Measurements from ENCODE around the gene KCNH8. TPM values are rescaled to one million over a fixed set of nuclear protein-coding genes. Genes with fewer than 3 reads are reported as not detected.

KCNH8 gene
- total RNA-seq, 1 experiment from 2014 or later = 3.7 TPM

GRCh38 chr3:19273091-19273490 is 124.8 kb downstream of the KCNH8 start:
- Mint-ChIP-seq H3K36me3 (ENCODE audit: insufficient read depth in 1 of 3, low read depth in 3 of 3) (no peaks in the 10 kb centered on the region), H3K27me3 (ENCODE audit: low read depth) (no peaks in the 10 kb centered on the region), H3K4me1 (peaks cover 31 to 42% of the 10 kb centered on the region in 2 experiments), H3K27ac (no peak overlapping the region), H3K4me3 (no peak overlapping the region), H3K9me3 (no peaks in the 10 kb centered on the region)
- Histone ChIP-seq H3K14ac (ENCODE audit: insufficient read depth, low read length) (no peak overlapping the region), H2AK5ac (ENCODE audit: insufficient read length, low read length) (no peak overlapping the region), H3K18ac (ENCODE audit: insufficient read length, low read depth, low read length) (no peak overlapping the region), H4K20me1 (ENCODE audit: control insufficient read depth, insufficient read depth, insufficient read length) (no peaks in the 10 kb centered on the region), H3K9ac (ENCODE audit: extremely low read depth, insufficient read length, low read length) (no peak overlapping the region), H2BK20ac (ENCODE audit: low read depth, low read length, poor library complexity, severe bottlenecking) (no peak overlapping the region), H4K91ac (ENCODE audit: insufficient read length, low read depth, low read length) (no peak overlapping the region), H3K4me2 (ENCODE audit: insufficient read depth, insufficient read length, low read length) (no peak overlapping the region), H4K8ac (replicated peaks; ENCODE audit: insufficient read length, low read depth, low read length) (no peak overlapping the region), H3K9me3 (ENCODE audit: control insufficient read depth, low read depth, low read length) (no peaks in the 10 kb centered on the region), H3K27ac (ENCODE audit: insufficient read length, low read depth, low read length) (no peak overlapping the region), H3T11ph (ENCODE audit: low read length) (no peak overlapping the region), H3K4me1 (ENCODE audit: insufficient read depth, low read length) (peaks cover 4% of the 10 kb centered on the region; the same call in 1 of the 2 replicates), H2AFZ (ENCODE audit: low read length) (no peak overlapping the region), H3K56ac (ENCODE audit: insufficient read length, low read depth, low read length) (no peak overlapping the region), H4K5ac (ENCODE audit: insufficient read length, low read depth, low read length) (no peak overlapping the region), H3K79me2 (ENCODE audit: insufficient read depth, low read length) (no peaks in the 10 kb centered on the region), H2BK12ac (ENCODE audit: insufficient read length, low read depth, low read length) (no peak overlapping the region), H3K27me3 (ENCODE audit: insufficient read depth, low read length) (no peaks in the 10 kb centered on the region), H3K4ac (ENCODE audit: low read depth, low read length) (no peak overlapping the region), H3K23ac (ENCODE audit: insufficient read length, low read depth, low read length) (no peak overlapping the region), H3K79me1 (ENCODE audit: insufficient read depth, low read depth, low read length, poor library complexity, severe bottlenecking) (no peaks in the 10 kb centered on the region), H3K23me2 (ENCODE audit: insufficient read length, low read depth, low read length, poor library complexity, severe bottlenecking) (peaks cover 2% of the 10 kb centered on the region), H2BK5ac (ENCODE audit: insufficient read length, low read length) (no peak overlapping the region), H2BK120ac (ENCODE audit: low read depth, low read length, poor library complexity, severe bottlenecking) (no peak overlapping the region), H2BK15ac (ENCODE audit: low read depth, low read length) (no peak overlapping the region)
- no peak for TF ChIP-seq CTCF (conservative IDR thresholded peaks at IDR 0.05)
- WGBS (ENCODE audit: extremely low coverage, insufficient read length, low lambda C conversion rate) = no CpG with 5 or more reads among the region's 1 CpG
- DNase-seq = no peak
